ENCODE measurements around the gene SNX9.
A peak's percentile ranks its signal among the peaks of the same experiment; 100 is the strongest.

SNX9 gene

GRCh38 chr6:157823528-157824370 is 703 bp downstream of the SNX9 start:
- CTCF ChIA-PET = interaction anchor here (0.7 kb wide), 1 partner anchor 67 kb away, joined by 3 read pairs; no protein-coding TSS in a partner anchor
- peak overlapping the region; percentile 94 for H3K4me3 ChIP-seq (ENCODE audit: low read depth, low read length)
- H3K36me3 ChIP-seq (ENCODE audit: control insufficient read depth in 2 of 2, insufficient read depth in 1 of 2, low read length in 2 of 2) = no peaks in the 10 kb centered on the region
- H3K4me1 ChIP-seq (ENCODE audit: control insufficient read depth, insufficient read depth, low read length) = peaks cover 3% of the 10 kb centered on the region
- peak overlapping the region; percentile 96 for H3K27ac ChIP-seq (ENCODE audit: extremely low read depth, low read depth, low read length)
- no peaks in the 10 kb centered on the region for H3K9me3 ChIP-seq (ENCODE audit: control insufficient read depth, insufficient read depth, low read depth, low read length)
- POLR2A ChIA-PET = no interaction called here
- TF ChIP-seq, protein P1, sequence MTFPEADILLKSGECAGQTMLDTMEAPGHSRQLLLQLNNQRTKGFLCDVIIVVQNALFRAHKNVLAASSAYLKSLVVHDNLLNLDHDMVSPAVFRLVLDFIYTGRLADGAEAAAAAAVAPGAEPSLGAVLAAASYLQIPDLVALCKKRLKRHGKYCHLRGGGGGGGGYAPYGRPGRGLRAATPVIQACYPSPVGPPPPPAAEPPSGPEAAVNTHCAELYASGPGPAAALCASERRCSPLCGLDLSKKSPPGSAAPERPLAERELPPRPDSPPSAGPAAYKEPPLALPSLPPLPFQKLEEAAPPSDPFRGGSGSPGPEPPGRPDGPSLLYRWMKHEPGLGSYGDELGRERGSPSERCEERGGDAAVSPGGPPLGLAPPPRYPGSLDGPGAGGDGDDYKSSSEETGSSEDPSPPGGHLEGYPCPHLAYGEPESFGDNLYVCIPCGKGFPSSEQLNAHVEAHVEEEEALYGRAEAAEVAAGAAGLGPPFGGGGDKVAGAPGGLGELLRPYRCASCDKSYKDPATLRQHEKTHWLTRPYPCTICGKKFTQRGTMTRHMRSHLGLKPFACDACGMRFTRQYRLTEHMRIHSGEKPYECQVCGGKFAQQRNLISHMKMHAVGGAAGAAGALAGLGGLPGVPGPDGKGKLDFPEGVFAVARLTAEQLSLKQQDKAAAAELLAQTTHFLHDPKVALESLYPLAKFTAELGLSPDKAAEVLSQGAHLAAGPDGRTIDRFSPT (tag by site-specific recombination; IDR thresholded peaks at IDR 0.05) = no peak
- TF ChIP-seq, protein P2, sequence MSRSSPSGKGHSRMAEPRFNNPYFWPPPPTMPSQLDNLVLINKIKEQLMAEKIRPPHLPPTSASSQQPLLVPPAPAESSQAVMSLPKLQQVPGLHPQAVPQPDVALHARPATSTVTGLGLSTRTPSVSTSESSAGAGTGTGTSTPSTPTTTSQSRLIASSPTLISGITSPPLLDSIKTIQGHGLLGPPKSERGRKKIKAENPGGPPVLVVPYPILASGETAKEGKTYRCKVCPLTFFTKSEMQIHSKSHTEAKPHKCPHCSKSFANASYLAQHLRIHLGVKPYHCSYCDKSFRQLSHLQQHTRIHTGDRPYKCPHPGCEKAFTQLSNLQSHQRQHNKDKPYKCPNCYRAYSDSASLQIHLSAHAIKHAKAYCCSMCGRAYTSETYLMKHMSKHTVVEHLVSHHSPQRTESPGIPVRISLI (tag by site-specific recombination; IDR thresholded peaks at IDR 0.05) = peak; percentile 63; the same call in 1 of the 2 replicates
- TF ChIP-seq GLIS1 (tag by site-specific recombination; IDR thresholded peaks at IDR 0.05) = peak; percentile 11; the same call in 1 of the 2 replicates
- peak; percentile 72 for TF ChIP-seq ZBTB20 (tag by site-specific recombination; IDR thresholded peaks at IDR 0.05)
- no peak for TF ChIP-seq KLF9 (tag by site-specific recombination; IDR thresholded peaks at IDR 0.05; ENCODE audit: low read depth)
- TF ChIP-seq KLF8 (tag by site-specific recombination; IDR thresholded peaks at IDR 0.05) = 0 out of 2 replicates have a peak, but pooled peaks have one; percentile 9
- no peak for TF ChIP-seq ZNF544 (tag by site-specific recombination; IDR thresholded peaks at IDR 0.05)
- peak; percentile 84 for TF ChIP-seq ZNF335 (tag by site-specific recombination; conservative IDR thresholded peaks at IDR 0.05)
- TF ChIP-seq IKZF3 (tag by site-specific recombination; IDR thresholded peaks at IDR 0.05) = 0 out of 2 replicates have a peak, but pooled peaks have one; percentile 26
- TF ChIP-seq GLIS2 (tag by site-specific recombination; IDR thresholded peaks at IDR 0.05) = peak; percentile 83
- TF ChIP-seq ZEB2 (tag by site-specific recombination; IDR thresholded peaks at IDR 0.05) = peak; percentile 67
- TF ChIP-seq ZNF266 (tag by site-specific recombination; IDR thresholded peaks at IDR 0.05; ENCODE audit: low read depth) = no peak
- TF ChIP-seq ZNF121 (tag by site-specific recombination; IDR thresholded peaks at IDR 0.05) = no peak
- peak; percentile 64; the same call in 1 of the 2 replicates for TF ChIP-seq ZFHX2 (tag by site-specific recombination; conservative IDR thresholded peaks at IDR 0.05)
- TF ChIP-seq ZSCAN30 (tag by site-specific recombination; IDR thresholded peaks at IDR 0.05) = 0 out of 2 replicates have a peak, but pooled peaks have one; percentile 52
- TF ChIP-seq ELK4 (IDR thresholded peaks at IDR 0.05; ENCODE audit: borderline replicate concordance, low read depth, low read length) = no peak
- TF ChIP-seq ZNF146 (tag by site-specific recombination; IDR thresholded peaks at IDR 0.05) = no peak
- no peak; the same call in 1 of the 2 replicates for TF ChIP-seq ZNF561 (tag by site-specific recombination; IDR thresholded peaks at IDR 0.05; ENCODE audit: borderline replicate concordance)
- TF ChIP-seq SALL2 (tag by site-specific recombination; IDR thresholded peaks at IDR 0.05; ENCODE audit: borderline replicate concordance) = no peak
- peak; percentile 94 for TF ChIP-seq OSR2 (tag by site-specific recombination; IDR thresholded peaks at IDR 0.05)
- TF ChIP-seq ZNF175 (tag by site-specific recombination; IDR thresholded peaks at IDR 0.05) = no peak
- TF ChIP-seq ZNF677 (tag by site-specific recombination; IDR thresholded peaks at IDR 0.05) = 0 out of 2 replicates have a peak, but pooled peaks have one; percentile 35
- TF ChIP-seq ZIC2 (tag by site-specific recombination; IDR thresholded peaks at IDR 0.05) = peak; percentile 20; the same call in 1 of the 2 replicates
- no peak for TF ChIP-seq ZNF274 (IDR thresholded peaks at IDR 0.05; ENCODE audit: low read length)
- TF ChIP-seq ZNF274 (tag by site-specific recombination; IDR thresholded peaks at IDR 0.05; ENCODE audit: borderline replicate concordance) = no peak
- TF ChIP-seq, protein P3, sequence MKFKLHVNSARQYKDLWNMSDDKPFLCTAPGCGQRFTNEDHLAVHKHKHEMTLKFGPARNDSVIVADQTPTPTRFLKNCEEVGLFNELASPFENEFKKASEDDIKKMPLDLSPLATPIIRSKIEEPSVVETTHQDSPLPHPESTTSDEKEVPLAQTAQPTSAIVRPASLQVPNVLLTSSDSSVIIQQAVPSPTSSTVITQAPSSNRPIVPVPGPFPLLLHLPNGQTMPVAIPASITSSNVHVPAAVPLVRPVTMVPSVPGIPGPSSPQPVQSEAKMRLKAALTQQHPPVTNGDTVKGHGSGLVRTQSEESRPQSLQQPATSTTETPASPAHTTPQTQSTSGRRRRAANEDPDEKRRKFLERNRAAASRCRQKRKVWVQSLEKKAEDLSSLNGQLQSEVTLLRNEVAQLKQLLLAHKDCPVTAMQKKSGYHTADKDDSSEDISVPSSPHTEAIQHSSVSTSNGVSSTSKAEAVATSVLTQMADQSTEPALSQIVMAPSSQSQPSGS (tag by site-specific recombination; IDR thresholded peaks at IDR 0.05; ENCODE audit: low read depth) = peak; percentile 55; the same call in 1 of the 2 replicates
- TF ChIP-seq, protein P4, sequence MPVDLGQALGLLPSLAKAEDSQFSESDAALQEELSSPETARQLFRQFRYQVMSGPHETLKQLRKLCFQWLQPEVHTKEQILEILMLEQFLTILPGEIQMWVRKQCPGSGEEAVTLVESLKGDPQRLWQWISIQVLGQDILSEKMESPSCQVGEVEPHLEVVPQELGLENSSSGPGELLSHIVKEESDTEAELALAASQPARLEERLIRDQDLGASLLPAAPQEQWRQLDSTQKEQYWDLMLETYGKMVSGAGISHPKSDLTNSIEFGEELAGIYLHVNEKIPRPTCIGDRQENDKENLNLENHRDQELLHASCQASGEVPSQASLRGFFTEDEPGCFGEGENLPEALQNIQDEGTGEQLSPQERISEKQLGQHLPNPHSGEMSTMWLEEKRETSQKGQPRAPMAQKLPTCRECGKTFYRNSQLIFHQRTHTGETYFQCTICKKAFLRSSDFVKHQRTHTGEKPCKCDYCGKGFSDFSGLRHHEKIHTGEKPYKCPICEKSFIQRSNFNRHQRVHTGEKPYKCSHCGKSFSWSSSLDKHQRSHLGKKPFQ (tag by site-specific recombination; IDR thresholded peaks at IDR 0.05) = no peak
- TF ChIP-seq ZNF354C (tag by site-specific recombination; IDR thresholded peaks at IDR 0.05; ENCODE audit: borderline replicate concordance, low read depth) = no peak

Measured in HEK293 (cell line).